Ovary (tissue), 9 donors: ENCODE results near the gene CDKL5. TPM values are rescaled to one million over a fixed set of nuclear protein-coding genes. Genes with fewer than 3 reads are reported as not detected.

Source experiments
- DNase-seq, 5 donors: peaks; one replicate each; pipeline ENCODE4 v3.0.0-alpha.2; 2019 to 2020
- H3K27ac ChIP-seq, 2 donors: fragments of 200-600 bp; one replicate each; pipeline versions ENCODE4 v1.5.1 to v1.8.0; 2019 to 2022
- H3K27me3 ChIP-seq: fragments of 200-600 bp; one replicate; pipeline ENCODE4 v1.8.0; 2022
- H3K36me3 ChIP-seq: fragments of 200-600 bp; sonication (generic); one replicate; pipeline ENCODE4 v1.5.1; 2019
- H3K4me1 ChIP-seq: one replicate; pipeline ENCODE4 v1.8.1; 2013; ENCODE audit warnings: mild to moderate bottlenecking, moderate library complexity; ENCODE audit not compliant: insufficient read depth
- H3K4me3 ChIP-seq: fragments of 200-600 bp; sonication (generic); one replicate; pipeline ENCODE4 v1.5.1; 2017
- H3K9me3 ChIP-seq, 2 donors: fragments of 200-600 bp in 1 of 2; sonication (generic) in 1 of 2; one replicate each; pipeline versions ENCODE4 v1.5.1 to v1.8.1; 2013 to 2019; ENCODE audit warnings: mild to moderate bottlenecking in 1 of 2, moderate library complexity in 1 of 2
- CTCF ChIP-seq, 3 donors: fragments of 450-650 bp in 2 of 3; fragments of 200-600 bp in 1 of 3; IDR thresholded peaks; one replicate each; pipeline versions ENCODE4 v1.5.1 to v1.8.0; 2016 to 2022; ENCODE audit warnings: antibody characterized with exemption in 3 of 3, mild to moderate bottlenecking in 1 of 3
- EP300 ChIP-seq: sonication (generic); formaldehyde crosslinking; IDR thresholded peaks from one replicate; pipeline ENCODE4 v1.6.1; 2017; ENCODE audit warnings: antibody characterized with exemption
- POLR2A ChIP-seq: fragments of 450-650 bp; IDR thresholded peaks from one replicate; pipeline ENCODE4 v1.6.1; 2017; ENCODE audit warnings: antibody characterized with exemption, mild to moderate bottlenecking, moderate library complexity
- WGBS, 3 donors: extraction: QIAGEN DNeasy Blood & Tissue Kit in 1 of 3; methylation state at CpG; one replicate each; pipeline versions ENCODE4 v1.1.5 to v1.1.7; 2013 to 2017; 5-methylcytosine and 5-hydroxymethylcytosine counted together
- intact Hi-C, 4 donors: fragments of 100-400 bp; cut with DNase I; formaldehyde crosslinking; loops; one replicate each; pipeline versions ENCODE4 v1.11.0 to v1.15.1; 2022 to 2023
- polyA plus RNA-seq, 2 donors: library from polyadenylated mRNA; stranded (reverse); fragments of 200-250 nt in 1 of 2; fragments of 350-450 nt in 1 of 2; fragmentation: Illumina TruSeq in 1 of 2; extraction: RNeasy Lipid Tissue Mini Kit (QIAGEN cat#74804) in 1 of 2; gene quantifications; one replicate each; pipeline ENCODE4 v1.2.3, GENCODE V29; 2013 to 2014
- total RNA-seq, 7 donors: library from RNA; depleted of rRNA in 2 of 7; stranded (reverse); fragments of >200 nt in 2 of 7; fragmentation: NEBNext Ultra II Directional in 3 of 7; extraction: Animal tissue kit (Norgen Biotek cat#: 25700) in 3 of 7; gene quantifications; one replicate each; pipeline versions ENCODE4 v1.1.0 to v1.2.4, GENCODE V29; 2016 to 2023
- donor health status: DM: no; HTN: no; CAD: no; lungs with moderate emphysema.
- donor health status: DM: no; HTN: no; CAD: no.
- donor health status: Bipolar disorder and iron deficiency.
- donor health status: DM: yes; HTN: yes; CAD: no.
- donor health status: DM: no; HTN: no; CAD: no.
- donor health status: DM: yes; HTN: yes; CAD: no.

Gene CDKL5
- total and polyA plus RNA-seq, 9 donors, result 2.6 to 18.5 (median 12.2) TPM

- no peaks in the 10 kb centered on the region for H3K36me3 ChIP-seq
- no peaks in the 10 kb centered on the region for H3K27me3 ChIP-seq
- H3K27ac ChIP-seq, result no peak overlapping the region
- no peaks in the 10 kb centered on the region for H3K4me1 ChIP-seq
- H3K9me3 ChIP-seq, result no peaks in the 10 kb centered on the region
- DNase-seq, result no peak
- no peak for TF ChIP-seq CTCF (IDR thresholded peaks at IDR 0.05)
- TF ChIP-seq POLR2A, result no peak
- TF ChIP-seq EP300, result no peak
- 74 to 83% (median 76%) methylated on average over 2 of the region's 2 CpGs for WGBS, 3 donors
- no peak overlapping the region for H3K4me3 ChIP-seq
- intact Hi-C loops, result no loop called here
Measured at GRCh38 chrX:18638398-18638797, 213.0 kb downstream of the CDKL5 start.

GRCh38 chrX:18639280-18639679 is 213.9 kb downstream of the CDKL5 start:
- Histone ChIP-seq H3K4me1 (no peaks in the 10 kb centered on the region), H3K9me3 (no peaks in the 10 kb centered on the region), H3K4me3 (no peak overlapping the region), H3K27me3 (no peaks in the 10 kb centered on the region), H3K27ac (no peak overlapping the region), H3K36me3 (no peaks in the 10 kb centered on the region)
- WGBS, 3 donors, result 87 to 90% (median 89%) methylated on average over 2 of the region's 2 CpGs
- DNase-seq, result no peak
- intact Hi-C loops, result no loop called here
- TF ChIP-seq POLR2A, result no peak

GRCh38 chrX:18640686-18641085 is 215.3 kb downstream of the CDKL5 start:
- Histone ChIP-seq H3K36me3 (no peaks in the 10 kb centered on the region), H3K27me3 (no peaks in the 10 kb centered on the region), H3K4me3 (no peak overlapping the region), H3K9me3 (no peaks in the 10 kb centered on the region), H3K4me1 (no peaks in the 10 kb centered on the region), H3K27ac (no peak overlapping the region)
- intact Hi-C loops, result no loop called here
- 37 to 54% (median 38%) methylated on average over 10 of the region's 10 CpGs for WGBS, 3 donors
- TF ChIP-seq EP300, result no peak
- no peak for TF ChIP-seq POLR2A
- TF ChIP-seq CTCF (IDR thresholded peaks at IDR 0.05), result no peak
- DNase-seq, result no peak

- Histone ChIP-seq H3K36me3 (no peaks in the 10 kb centered on the region), H3K27ac (no peak overlapping the region), H3K27me3 (no peaks in the 10 kb centered on the region), H3K4me1 (no peaks in the 10 kb centered on the region), H3K4me3 (no peak overlapping the region), H3K9me3 (no peaks in the 10 kb centered on the region)
- intact Hi-C loops, result no loop called here
- no peak for DNase-seq
- TF ChIP-seq CTCF (IDR thresholded peaks at IDR 0.05), result no peak
- no peak for TF ChIP-seq POLR2A
- no peak for TF ChIP-seq EP300
- WGBS, 3 donors, result 83 to 84% (median 83%) methylated on average over 3 of the region's 3 CpGs
Measured at GRCh38 chrX:18643243-18643642, 217.8 kb downstream of the CDKL5 start.

- Histone ChIP-seq H3K27ac (no peak overlapping the region), H3K27me3 (no peaks in the 10 kb centered on the region), H3K4me1 (no peaks in the 10 kb centered on the region), H3K36me3 (no peaks in the 10 kb centered on the region), H3K9me3 (no peaks in the 10 kb centered on the region), H3K4me3 (no peak overlapping the region)
- 48 to 59% (median 48%) methylated on average over 3 of the region's 3 CpGs for WGBS, 3 donors
- TF ChIP-seq CTCF (IDR thresholded peaks at IDR 0.05), result no peak
- no peak for TF ChIP-seq EP300
- no peak for TF ChIP-seq POLR2A
- intact Hi-C loops, result no loop called here
- no peak for DNase-seq
Measured at GRCh38 chrX:18643853-18644252, 218.4 kb downstream of the CDKL5 start.
